Pancreas (tissue), 10 donors: ENCODE measurements around the gene NIN. TPM values are rescaled to one million over a fixed set of nuclear protein-coding genes. Genes with fewer than 3 reads are reported as not detected.

Experiments
- ATAC-seq, 4 donors: fragments of 200-7000 bp; cut with Tn5 transposase; one replicate each; pipeline versions ENCODE4 v1.8.0 to v1.9.1; 2020; ENCODE audit warnings: mild to moderate bottlenecking in 4 of 4, moderate library complexity in 4 of 4
- DNase-seq, 6 donors: peaks; one replicate each; pipeline ENCODE4 v3.0.0-alpha.2; 2020
- FAIRE-seq: peaks from 2 replicates; lab custom pipeline; 2012; peaks lifted over from hg19 to GRCh38; lab: Jason Lieb, UNC
- H3K27ac ChIP-seq, 4 donors: fragments of 200-600 bp; sonication (generic); 1 replicate in 3 of 4; 2 replicates in 1 of 4; pipeline versions ENCODE4 v1.5.0 to v1.8.0; 2020
- H3K27me3 ChIP-seq, 4 donors: fragments of 200-600 bp; one replicate each; pipeline ENCODE4 v1.8.0; 2021
- H3K36me3 ChIP-seq, 3 donors: fragments of 200-600 bp; sonication (generic) in 1 of 3; one replicate each; pipeline versions ENCODE4 v1.5.0 to v1.8.0; 2020 to 2021
- H3K4me1 ChIP-seq, 3 donors: fragments of 200-600 bp; one replicate each; pipeline ENCODE4 v1.8.0; 2021
- H3K4me3 ChIP-seq, 4 donors: fragments of 200-600 bp; sonication (generic) in 2 of 4; one replicate each; pipeline versions ENCODE4 v1.5.0 to v1.8.0; 2020 to 2021
- H3K9me3 ChIP-seq, 4 donors: fragments of 200-600 bp; one replicate each; pipeline ENCODE4 v1.8.0; 2021
- CTCF ChIP-seq, 4 donors: fragments of 200-600 bp; sonication (generic) in 3 of 4; IDR thresholded peaks; one replicate each; pipeline versions ENCODE4 v1.5.0 to v1.8.0; 2021; ENCODE audit warnings: antibody characterized with exemption in 4 of 4
- WGBS, 2 donors: extraction: QIAGEN DNeasy Blood & Tissue Kit; methylation state at CpG; one replicate each; pipeline ENCODE4 v1.1.7; 2013; 5-methylcytosine and 5-hydroxymethylcytosine counted together
- intact Hi-C, 3 donors: fragments of 100-400 bp; cut with DNase I; formaldehyde crosslinking; loops; one replicate each; pipeline versions ENCODE4 v1.11.1 to v1.14.2; 2022
- polyA plus RNA-seq, 2 donors: library from polyadenylated mRNA; stranded (reverse); fragments of 200-250 nt; gene quantifications; one replicate each; pipeline ENCODE4 v1.2.3, GENCODE V29; 2013
- total RNA-seq, 6 donors: library from RNA; stranded (reverse); fragmentation: NEBNext Ultra II Directional in 4 of 6; extraction: Animal tissue kit (Norgen Biotek cat#: 25700) in 4 of 6; gene quantifications; one replicate each; pipeline versions ENCODE4 v1.2.1 to v1.2.4, GENCODE V29; 2021 to 2023
- donor health status: healthy with polysubstance abuse.
- donor health status: DM: no; HTN: no; CAD: no; lungs with moderate emphysema.
- donor health status: DM: no; HTN: no; CAD: no.
- donor health status: control.
- donor health status: control.
- donor health status: Bipolar disorder and iron deficiency.
- donor health status: DM: yes; HTN: yes; CAD: no.
- donor health status: DM: no; HTN: no; CAD: no.
- donor health status: DM: no; HTN: no; CAD: no.
- donor health status: DM: yes; HTN: yes; CAD: no.

NIN gene
- total and polyA plus RNA-seq, 8 donors: 3.1 to 17.9 (median 8.5) TPM

GRCh38 chr14:50853891-50854290 is 22.9 kb upstream of the NIN start:
- ATAC-seq: no peak
- intact Hi-C loops: no loop called here
- no peaks in the 10 kb centered on the region for H3K4me1 ChIP-seq
- no peak overlapping the region for H3K4me3 ChIP-seq
- no peak for FAIRE-seq
- no peak for TF ChIP-seq CTCF (IDR thresholded peaks at IDR 0.05)
- DNase-seq: no peak
- no peaks in the 10 kb centered on the region for H3K36me3 ChIP-seq
- H3K27ac ChIP-seq: no peak overlapping the region
- H3K27me3 ChIP-seq: no peaks in the 10 kb centered on the region
- H3K9me3 ChIP-seq: no peaks in the 10 kb centered on the region

- intact Hi-C loops: no loop called here
- H3K36me3 ChIP-seq: no peaks in the 10 kb centered on the region
- FAIRE-seq (no peak), DNase-seq (no peak), ATAC-seq (no peak)
- H3K27me3 ChIP-seq: no peaks in the 10 kb centered on the region
- no peak for TF ChIP-seq CTCF (IDR thresholded peaks at IDR 0.05)
- H3K4me3 ChIP-seq: no peak overlapping the region
- no peak overlapping the region for H3K27ac ChIP-seq
- H3K4me1 ChIP-seq: no peaks in the 10 kb centered on the region
- no peaks in the 10 kb centered on the region for H3K9me3 ChIP-seq
- 84 to 91% methylated on average over 8 of the region's 8 CpGs for WGBS, 2 donors
Observed at GRCh38 chr14:50846226-50846880, 15.4 kb upstream of the NIN start.

GRCh38 chr14:50845166-50845565 is 14.2 kb upstream of the NIN start:
- WGBS, 2 donors: 82 to 87% methylated on average over 3 of the region's 3 CpGs
- intact Hi-C loops: no loop called here
- no peak for DNase-seq
- no peak overlapping the region for H3K27ac ChIP-seq
- no peak for TF ChIP-seq CTCF (IDR thresholded peaks at IDR 0.05)
- no peaks in the 10 kb centered on the region for H3K36me3 ChIP-seq
- H3K9me3 ChIP-seq: no peaks in the 10 kb centered on the region
- FAIRE-seq: no peak
- no peaks in the 10 kb centered on the region for H3K27me3 ChIP-seq
- H3K4me3 ChIP-seq: no peak overlapping the region
- H3K4me1 ChIP-seq: no peaks in the 10 kb centered on the region
- ATAC-seq: no peak

- FAIRE-seq: no peak
- intact Hi-C loops: no loop called here
- no peak for ATAC-seq
- H3K9me3 ChIP-seq: no peaks in the 10 kb centered on the region
- 88 to 98% methylated on average over 2 of the region's 2 CpGs for WGBS, 2 donors
- no peak for TF ChIP-seq CTCF (IDR thresholded peaks at IDR 0.05)
- no peaks in the 10 kb centered on the region for H3K27me3 ChIP-seq
- no peak overlapping the region for H3K27ac ChIP-seq
- no peak overlapping the region for H3K4me3 ChIP-seq
- no peaks in the 10 kb centered on the region for H3K36me3 ChIP-seq
- no peaks in the 10 kb centered on the region for H3K4me1 ChIP-seq
- DNase-seq: no peak
Observed at GRCh38 chr14:50844391-50844790, 13.4 kb upstream of the NIN start.

- H3K36me3 ChIP-seq: no peaks in the 10 kb centered on the region
- no peaks in the 10 kb centered on the region for H3K9me3 ChIP-seq
- FAIRE-seq: no peak
- intact Hi-C loops: loop anchor here in 1 of 3 donors (10.0 kb wide), 1 partner anchor 55 kb away; no protein-coding TSS in a partner anchor
- no peaks in the 10 kb centered on the region for H3K4me1 ChIP-seq
- H3K27me3 ChIP-seq: no peaks in the 10 kb centered on the region
- 87 to 92% methylated on average over 5 of the region's 5 CpGs for WGBS, 2 donors
- TF ChIP-seq CTCF (IDR thresholded peaks at IDR 0.05): no peak
- ATAC-seq: no peak
- no peak overlapping the region for H3K27ac ChIP-seq
- no peak for DNase-seq
- no peak overlapping the region for H3K4me3 ChIP-seq
Observed at GRCh38 chr14:50839691-50840090, 8.7 kb upstream of the NIN start.
